Astrocyte of the spinal cord (primary cell): ENCODE data around the gene PPP2R5D.
"Not testable (repeated sequence)": the region's sequence is repeated elsewhere in the genome, so short reads cannot be mapped to it uniquely, and the experiment has no call there.

ENCODE experiments used
- DNase-seq: peaks from one replicate; pipeline ENCODE4 v3.0.0; 2011; ENCODE audit warnings: low read depth, low spot score
- H3K4me3 ChIP-seq: 2 replicates; pipeline ENCODE4 v1.5.1; 2011; ENCODE audit warnings: low read depth, mild to moderate bottlenecking, low read length, moderate library complexity
- in situ Hi-C: cut with HindIII; loops from 2 replicates; pipeline ENCODE4 v1.10.0; 2017; ENCODE audit warnings: low sequenced_read_pairs
- TF ChIP-seq, protein P1 (sequence below): IDR thresholded peaks from 2 replicates; pipeline ENCODE4 v1.5.1; 2012; ENCODE audit warnings: low read depth, mild to moderate bottlenecking, low read length, inconsistent platforms

The PPP2R5D gene

DNA sequence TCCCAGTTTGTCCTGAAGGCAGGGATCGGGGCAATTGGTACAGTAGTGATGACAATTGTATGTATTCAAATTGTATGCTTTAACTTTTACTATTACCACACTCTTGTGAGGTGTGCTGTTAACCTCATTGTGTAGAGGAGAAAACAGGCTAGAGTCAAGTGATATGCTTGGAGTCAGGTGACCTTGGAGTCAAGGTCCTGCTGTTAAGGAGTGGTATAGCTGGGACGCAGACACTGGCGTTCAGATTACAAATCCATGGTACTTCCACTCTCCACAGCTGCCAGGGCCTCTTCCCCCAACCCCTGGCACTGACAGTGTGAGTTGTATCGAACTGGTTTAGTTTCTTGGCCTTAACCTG lies 44.6 kb upstream of the PPP2R5D start:
- no peak for DNase-seq
- TF ChIP-seq, protein P1, sequence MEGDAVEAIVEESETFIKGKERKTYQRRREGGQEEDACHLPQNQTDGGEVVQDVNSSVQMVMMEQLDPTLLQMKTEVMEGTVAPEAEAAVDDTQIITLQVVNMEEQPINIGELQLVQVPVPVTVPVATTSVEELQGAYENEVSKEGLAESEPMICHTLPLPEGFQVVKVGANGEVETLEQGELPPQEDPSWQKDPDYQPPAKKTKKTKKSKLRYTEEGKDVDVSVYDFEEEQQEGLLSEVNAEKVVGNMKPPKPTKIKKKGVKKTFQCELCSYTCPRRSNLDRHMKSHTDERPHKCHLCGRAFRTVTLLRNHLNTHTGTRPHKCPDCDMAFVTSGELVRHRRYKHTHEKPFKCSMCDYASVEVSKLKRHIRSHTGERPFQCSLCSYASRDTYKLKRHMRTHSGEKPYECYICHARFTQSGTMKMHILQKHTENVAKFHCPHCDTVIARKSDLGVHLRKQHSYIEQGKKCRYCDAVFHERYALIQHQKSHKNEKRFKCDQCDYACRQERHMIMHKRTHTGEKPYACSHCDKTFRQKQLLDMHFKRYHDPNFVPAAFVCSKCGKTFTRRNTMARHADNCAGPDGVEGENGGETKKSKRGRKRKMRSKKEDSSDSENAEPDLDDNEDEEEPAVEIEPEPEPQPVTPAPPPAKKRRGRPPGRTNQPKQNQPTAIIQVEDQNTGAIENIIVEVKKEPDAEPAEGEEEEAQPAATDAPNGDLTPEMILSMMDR: no peak
- in situ Hi-C loops: no loop called here
- no peak overlapping the region for H3K4me3 ChIP-seq

- in situ Hi-C loops: no loop called here
- H3K4me3 ChIP-seq: no peak overlapping the region
- DNase-seq: no peak
- TF ChIP-seq, protein P1: no peak
Observed at GRCh38 chr6:42940493-42941045, 43.8 kb upstream of the PPP2R5D start.

DNA sequence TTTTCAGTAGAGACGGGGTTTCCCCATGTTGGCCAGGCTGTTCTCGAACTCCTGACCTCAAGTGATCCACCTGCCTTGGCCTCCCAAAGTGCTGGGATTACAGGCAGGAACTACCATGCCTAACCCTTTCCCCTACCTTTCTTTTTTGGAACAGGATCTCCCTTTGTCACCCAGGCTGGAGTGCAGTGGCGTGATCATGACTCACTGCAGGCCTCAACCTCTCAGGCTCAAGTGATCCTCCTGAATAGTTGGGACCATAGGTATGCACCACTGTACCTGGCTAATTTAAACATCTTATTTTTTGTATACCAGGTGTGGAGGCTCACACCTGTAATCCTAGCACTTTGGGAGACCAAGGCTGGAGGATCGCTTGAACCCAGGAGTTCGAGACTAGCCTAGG lies 43.0 kb upstream of the PPP2R5D start:
- DNase-seq, in situ Hi-C loops, H3K4me3 ChIP-seq: not testable (repeated sequence)

- in situ Hi-C loops: no loop called here
- TF ChIP-seq, protein P1: no peak
- DNase-seq: no peak
- H3K4me3 ChIP-seq: no peak overlapping the region
Observed at GRCh38 chr6:42942444-42942843, 41.9 kb upstream of the PPP2R5D start.

- no peak overlapping the region for H3K4me3 ChIP-seq
- in situ Hi-C loops: no loop called here
- DNase-seq: no peak
- TF ChIP-seq, protein P1: no peak
Observed at GRCh38 chr6:42947950-42948349, 36.4 kb upstream of the PPP2R5D start.

GRCh38 chr6:42952389-42952788 lies 32.0 kb upstream of the PPP2R5D start:
- TF ChIP-seq, protein P1: no peak
- DNase-seq: no peak
- in situ Hi-C loops: no loop called here
- no peak overlapping the region for H3K4me3 ChIP-seq

DNA sequence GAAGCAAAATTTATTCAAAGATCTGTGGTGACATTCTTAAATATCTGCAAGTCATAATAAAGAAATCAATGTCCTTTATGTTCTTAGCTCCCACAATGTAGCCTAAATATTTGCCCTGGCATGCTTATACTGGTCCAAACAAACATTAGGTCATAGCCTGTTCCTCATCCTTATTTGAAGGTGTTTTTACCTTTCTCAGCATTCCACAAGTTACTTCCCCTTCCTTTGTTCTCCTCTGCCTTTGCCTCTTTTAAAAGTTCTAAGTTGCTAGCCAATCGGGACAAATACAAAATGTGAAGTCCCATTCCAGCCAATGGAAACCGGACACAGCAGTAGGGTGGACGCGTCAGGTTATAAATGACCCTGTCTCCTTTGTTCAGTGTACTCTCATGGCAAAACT lies 30.0 kb upstream of the PPP2R5D start:
- in situ Hi-C loops, DNase-seq, H3K4me3 ChIP-seq: not testable (repeated sequence)

DNA sequence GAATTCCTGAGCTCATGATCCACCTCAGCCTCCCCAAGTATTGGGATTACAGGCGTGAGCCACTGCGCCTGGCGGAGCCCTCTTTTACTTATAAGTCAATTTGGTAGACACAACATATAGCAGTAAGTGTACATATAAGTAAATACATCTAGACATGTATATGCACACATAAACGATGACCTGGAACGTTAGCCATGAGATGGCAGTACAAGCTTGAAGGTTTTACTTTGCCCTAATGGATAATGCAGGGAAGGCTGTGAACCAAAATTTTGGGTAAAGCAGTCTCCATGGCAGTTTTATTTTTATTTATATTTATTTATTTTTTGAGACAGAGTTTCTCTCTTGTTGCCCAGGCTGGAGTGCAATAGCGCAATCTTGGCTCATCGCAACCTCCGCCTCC lies 26.2 kb upstream of the PPP2R5D start:
- in situ Hi-C loops: no loop called here
- DNase-seq: no peak
- no peak overlapping the region for H3K4me3 ChIP-seq
- TF ChIP-seq, protein P1: no peak
